ENCODE data around the gene NR6A1.

The NR6A1 gene

DNA sequence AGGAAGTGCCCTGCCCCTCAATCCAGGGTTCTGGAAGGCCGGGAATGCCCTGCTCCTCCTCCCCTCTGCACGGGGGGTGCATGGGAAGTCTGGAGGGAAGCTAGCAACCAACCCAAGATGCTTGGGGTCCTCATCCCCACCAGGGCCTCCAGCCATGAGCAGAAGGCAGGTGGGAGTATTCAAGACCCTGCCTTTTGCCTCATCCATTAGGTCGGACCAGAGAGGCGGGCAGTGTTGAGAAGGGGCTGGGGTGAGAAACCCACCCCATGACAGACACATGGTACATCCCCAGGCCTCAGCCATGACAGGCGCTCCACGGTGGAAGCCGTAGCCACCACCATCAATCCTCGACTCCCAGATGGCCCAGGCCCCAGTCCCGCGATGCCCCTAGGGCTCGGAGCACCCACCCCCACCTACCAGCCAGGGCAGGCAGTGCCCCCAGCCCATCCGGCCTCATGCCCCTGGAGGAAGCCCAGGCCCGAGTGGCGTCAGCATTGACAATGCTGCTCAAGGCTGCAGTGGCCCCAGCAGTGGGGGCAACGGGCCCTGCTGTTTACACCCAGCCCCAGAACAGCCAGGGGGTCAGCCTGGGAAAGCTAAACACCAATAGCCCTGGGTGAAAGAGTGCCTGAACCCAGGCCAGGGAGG is 272.5 kb downstream of the NR6A1 start:
- H3K27me3 ChIP-seq (replicated peaks; ENCODE audit: control insufficient read depth, insufficient read depth, low read length) = no peaks in the 10 kb centered on the region; the same call in 1 of the 2 replicates
- no peaks in the 10 kb centered on the region for H3K36me3 ChIP-seq (ENCODE audit: control insufficient read depth, insufficient read depth, low read length)
- DNase-seq (ENCODE audit: extremely low read depth, insufficient read length) = no peak
- TF ChIP-seq, protein P1, sequence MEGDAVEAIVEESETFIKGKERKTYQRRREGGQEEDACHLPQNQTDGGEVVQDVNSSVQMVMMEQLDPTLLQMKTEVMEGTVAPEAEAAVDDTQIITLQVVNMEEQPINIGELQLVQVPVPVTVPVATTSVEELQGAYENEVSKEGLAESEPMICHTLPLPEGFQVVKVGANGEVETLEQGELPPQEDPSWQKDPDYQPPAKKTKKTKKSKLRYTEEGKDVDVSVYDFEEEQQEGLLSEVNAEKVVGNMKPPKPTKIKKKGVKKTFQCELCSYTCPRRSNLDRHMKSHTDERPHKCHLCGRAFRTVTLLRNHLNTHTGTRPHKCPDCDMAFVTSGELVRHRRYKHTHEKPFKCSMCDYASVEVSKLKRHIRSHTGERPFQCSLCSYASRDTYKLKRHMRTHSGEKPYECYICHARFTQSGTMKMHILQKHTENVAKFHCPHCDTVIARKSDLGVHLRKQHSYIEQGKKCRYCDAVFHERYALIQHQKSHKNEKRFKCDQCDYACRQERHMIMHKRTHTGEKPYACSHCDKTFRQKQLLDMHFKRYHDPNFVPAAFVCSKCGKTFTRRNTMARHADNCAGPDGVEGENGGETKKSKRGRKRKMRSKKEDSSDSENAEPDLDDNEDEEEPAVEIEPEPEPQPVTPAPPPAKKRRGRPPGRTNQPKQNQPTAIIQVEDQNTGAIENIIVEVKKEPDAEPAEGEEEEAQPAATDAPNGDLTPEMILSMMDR (IDR thresholded peaks at IDR 0.05; ENCODE audit: insufficient read depth, low read length, poor library complexity, severe bottlenecking) = no peak
- no peak overlapping the region for H3K4me3 ChIP-seq (replicated peaks; ENCODE audit: low read depth, low read length)

DNA sequence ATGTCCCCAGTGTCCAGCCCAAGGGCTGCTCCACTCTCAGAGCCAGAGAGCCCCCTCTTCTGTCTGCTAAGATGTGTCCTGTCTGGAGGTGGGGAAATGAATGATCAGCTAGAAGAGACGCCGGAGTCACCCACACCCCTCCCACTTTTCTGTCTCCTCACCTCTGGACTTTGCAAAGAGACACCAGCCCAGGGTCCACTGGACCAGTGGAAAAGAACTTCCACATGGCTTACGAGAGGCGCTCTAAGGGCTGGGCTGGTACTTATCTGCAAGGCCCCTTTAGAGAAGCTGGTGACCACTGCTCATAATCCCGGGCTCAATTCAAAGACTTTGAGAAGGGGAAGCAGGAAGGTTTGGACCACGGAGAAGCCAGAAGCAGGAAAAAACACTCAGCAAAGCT is 273.1 kb downstream of the NR6A1 start:
- H3K4me3 ChIP-seq (replicated peaks; ENCODE audit: low read depth, low read length) = no peak overlapping the region
- H3K36me3 ChIP-seq (ENCODE audit: control insufficient read depth, insufficient read depth, low read length) = no peaks in the 10 kb centered on the region
- TF ChIP-seq, protein P1 (IDR thresholded peaks at IDR 0.05; ENCODE audit: insufficient read depth, low read length, poor library complexity, severe bottlenecking) = no peak

DNA sequence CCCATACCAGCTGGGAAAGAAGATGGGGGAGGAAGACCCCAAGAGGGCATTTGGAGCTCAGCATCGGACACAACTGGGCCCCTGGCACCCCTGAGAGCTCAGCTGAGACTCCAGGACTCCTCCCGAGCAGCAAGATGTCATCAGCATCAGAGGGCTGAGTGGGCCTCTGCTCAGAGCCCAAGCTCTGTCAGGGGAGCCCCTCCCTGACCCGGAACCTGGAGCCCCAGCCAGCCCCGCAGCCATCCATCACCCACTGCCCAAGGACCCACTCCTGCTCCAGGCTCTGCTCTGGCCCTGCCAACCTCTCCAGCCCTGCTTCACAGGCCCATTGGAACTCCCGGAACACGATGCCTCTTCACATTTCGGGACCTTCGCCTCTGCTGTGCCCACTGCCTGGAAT is 273.7 kb downstream of the NR6A1 start:
- no peak overlapping the region for H3K4me3 ChIP-seq (replicated peaks; ENCODE audit: low read depth, low read length)
- TF ChIP-seq, protein P1 (IDR thresholded peaks at IDR 0.05; ENCODE audit: insufficient read depth, low read length, poor library complexity, severe bottlenecking) = no peak
- no peaks in the 10 kb centered on the region for H3K36me3 ChIP-seq (ENCODE audit: control insufficient read depth, insufficient read depth, low read length)
- H3K27me3 ChIP-seq (replicated peaks; ENCODE audit: control insufficient read depth, insufficient read depth, low read length) = no peaks in the 10 kb centered on the region; the same call in 1 of the 2 replicates
- no peak for DNase-seq (ENCODE audit: extremely low read depth, insufficient read length)

More for the DNA sequence above, 273.1 kb downstream of the NR6A1 start:
- no peak for DNase-seq (ENCODE audit: extremely low read depth, insufficient read length)
- no peaks in the 10 kb centered on the region; the same call in 1 of the 2 replicates for H3K27me3 ChIP-seq (replicated peaks; ENCODE audit: control insufficient read depth, insufficient read depth, low read length)

- no peaks in the 10 kb centered on the region for H3K27me3 ChIP-seq (replicated peaks; ENCODE audit: control insufficient read depth, insufficient read depth, low read length)
- DNase-seq (ENCODE audit: extremely low read depth, insufficient read length) = no peak
These were observed 274.6 kb downstream of the NR6A1 start for GRCh38 chr9:124496463-124496862.

DNA sequence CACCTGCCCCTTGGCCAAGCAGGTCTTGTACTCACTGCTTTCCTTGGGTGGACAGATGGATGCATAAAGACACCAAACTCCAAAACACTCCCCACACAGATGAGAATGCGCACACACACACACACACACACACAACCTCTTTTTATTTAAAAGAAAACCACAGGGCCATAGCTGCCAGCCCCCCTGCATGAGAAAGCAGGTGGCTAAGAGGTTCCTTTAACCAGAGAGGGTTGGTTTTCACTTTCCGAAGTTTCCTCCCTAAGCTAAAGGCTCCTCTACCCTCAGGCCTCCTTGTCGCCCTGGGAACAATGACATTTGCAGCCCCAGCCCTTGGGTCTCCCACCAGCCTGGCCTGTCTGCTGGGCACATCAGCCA is 275.0 kb downstream of the NR6A1 start:
- no peak for DNase-seq (ENCODE audit: extremely low read depth, insufficient read length)
- TF ChIP-seq, protein P1 (IDR thresholded peaks at IDR 0.05; ENCODE audit: insufficient read depth, low read length, poor library complexity, severe bottlenecking) = no peak
- H3K4me3 ChIP-seq (replicated peaks; ENCODE audit: low read depth, low read length) = no peak overlapping the region
- no peaks in the 10 kb centered on the region for H3K36me3 ChIP-seq (ENCODE audit: control insufficient read depth, insufficient read depth, low read length)
- H3K27me3 ChIP-seq (replicated peaks; ENCODE audit: control insufficient read depth, insufficient read depth, low read length) = no peaks in the 10 kb centered on the region

More at GRCh38 chr9:124496463-124496862, 274.6 kb downstream of the NR6A1 start:
- Histone ChIP-seq H3K4me3 (replicated peaks; ENCODE audit: low read depth, low read length) (no peak overlapping the region), H3K36me3 (ENCODE audit: control insufficient read depth, insufficient read depth, low read length) (no peaks in the 10 kb centered on the region)
- TF ChIP-seq, protein P1 (IDR thresholded peaks at IDR 0.05; ENCODE audit: insufficient read depth, low read length, poor library complexity, severe bottlenecking) = no peak
